Neural progenitor cell (in vitro differentiated cells): ENCODE data around the gene MAP6. TPM values are rescaled to one million over a fixed set of nuclear protein-coding genes. Genes with fewer than 3 reads are reported as not detected.

ENCODE experiments used
- DNase-seq: peaks from one replicate; pipeline ENCODE4 v3.0.0-alpha.2; 2016; ENCODE audit warnings: low spot score
- H2AFZ ChIP-seq: fragments of 200-600 bp; sonication (generic); replicated peaks from 2 replicates; pipeline ENCODE4 v1.6.1; 2016; ENCODE audit warnings: antibody characterized with exemption
- H3F3A ChIP-seq: fragments of 200-600 bp; sonication (generic); 2 replicates; pipeline ENCODE4 v1.6.1; 2016; ENCODE audit warnings: antibody characterized with exemption, low read depth
- H3K27ac ChIP-seq: fragments of 200-600 bp; sonication (generic); 2 replicates; pipeline ENCODE4 v1.5.1; 2016; ENCODE audit warnings: mild to moderate bottlenecking
- H3K27me3 ChIP-seq: fragments of 200-600 bp; sonication (generic); 2 replicates; pipeline ENCODE4 v1.6.1; 2016; ENCODE audit warnings: mild to moderate bottlenecking, moderate library complexity
- H3K36me3 ChIP-seq: fragments of 200-600 bp; sonication (generic); 2 replicates; pipeline ENCODE4 v1.5.1; 2016
- H3K4me1 ChIP-seq: fragments of 200-600 bp; sonication (generic); 2 replicates; pipeline ENCODE4 v1.6.1; 2016; ENCODE audit warnings: mixed run types
- H3K4me2 ChIP-seq: fragments of 200-600 bp; sonication (generic); 2 replicates; pipeline ENCODE4 v1.6.1; 2016
- H3K4me3 ChIP-seq: fragments of 200-600 bp; sonication (generic); 2 replicates; pipeline ENCODE4 v1.5.1; 2016
- H3K79me2 ChIP-seq: fragments of 200-600 bp; sonication (generic); 2 replicates; pipeline ENCODE4 v1.6.1; 2016; ENCODE audit warnings: low read depth
- H3K9ac ChIP-seq: fragments of 200-600 bp; sonication (generic); 2 replicates; pipeline ENCODE4 v1.6.1; 2016
- H3K9me3 ChIP-seq: fragments of 200-600 bp; sonication (generic); 2 replicates; pipeline ENCODE4 v1.5.1; 2016; ENCODE audit warnings: low read depth
- H4K20me1 ChIP-seq: fragments of 200-600 bp; sonication (generic); 2 replicates; pipeline ENCODE4 v1.6.1; 2016; ENCODE audit warnings: low read depth
- H3K27ac Mint-ChIP-seq: 3 replicates; pipeline ENCODE4 v1.8.0; 2021; ENCODE audit warnings: mixed read lengths
- H3K27me3 Mint-ChIP-seq: 2 replicates; pipeline ENCODE4 v1.8.0; 2022; ENCODE audit warnings: low read depth, mild to moderate bottlenecking, inconsistent platforms, moderate library complexity, mixed read lengths; ENCODE audit not compliant: insufficient read depth
- H3K36me3 Mint-ChIP-seq: 3 replicates; pipeline ENCODE4 v1.8.0; 2021; ENCODE audit warnings: mixed read lengths
- H3K4me1 Mint-ChIP-seq: 3 replicates; pipeline ENCODE4 v1.8.0; 2021; ENCODE audit warnings: mixed read lengths
- H3K4me3 Mint-ChIP-seq: 3 replicates; pipeline ENCODE4 v1.8.0; 2021; ENCODE audit warnings: mild to moderate bottlenecking, moderate library complexity, mixed read lengths
- H3K9me3 Mint-ChIP-seq: 3 replicates; pipeline ENCODE4 v1.8.0; 2020; ENCODE audit warnings: mixed read lengths
- CTCF ChIP-seq: fragments of 200-600 bp; sonication (generic); IDR thresholded peaks from 2 replicates; pipeline ENCODE4 v1.5.1; 2017; ENCODE audit warnings: antibody characterized with exemption, mild to moderate bottlenecking
- EZH2 ChIP-seq: fragments of 200-600 bp; sonication (generic); IDR thresholded peaks from 2 replicates; pipeline ENCODE4 v1.6.1; 2017; ENCODE audit warnings: antibody characterized with exemption, mild to moderate bottlenecking, moderate library complexity
- EZH2phosphoT487 ChIP-seq: fragments of 200-600 bp; sonication (generic); IDR thresholded peaks from 2 replicates; pipeline ENCODE4 v1.6.1; 2017; ENCODE audit warnings: antibody characterized with exemption
- total RNA-seq: library from RNA; depleted of rRNA; stranded (reverse); fragments of >200 nt; gene quantifications from 2 replicates; pipeline ENCODE4 v1.2.3, GENCODE V29; 2015; ENCODE audit warnings: low replicate concordance

The MAP6 gene
- total RNA-seq, 1 donor from 2014 or later: 9.9 TPM

GRCh38 chr11:75571625-75572024 is 97.2 kb downstream of the MAP6 start:
- TF ChIP-seq EZH2 (no peak), CTCF (no peak), EZH2phosphoT487 (no peak)
- H3K36me3 Mint-ChIP-seq: peaks cover 29% of the 10 kb centered on the region
- Histone ChIP-seq H3K9ac (no peak overlapping the region), H3K27ac (no peak overlapping the region), H3K79me2 (peaks cover 35% of the 10 kb centered on the region), H3K4me1 (no peaks in the 10 kb centered on the region), H2AFZ (no peak overlapping the region), H3K36me3 (no peaks in the 10 kb centered on the region), H4K20me1 (peaks cover 26% of the 10 kb centered on the region), H3F3A (peaks cover 57% of the 10 kb centered on the region), H3K4me2 (no peak overlapping the region), H3K4me3 (no peak overlapping the region), H3K27me3 (no peaks in the 10 kb centered on the region), H3K9me3 (no peaks in the 10 kb centered on the region)
- H3K9me3 Mint-ChIP-seq: no peaks in the 10 kb centered on the region
- no peak overlapping the region for H3K4me3 Mint-ChIP-seq
- no peak for DNase-seq
- peaks cover 10% of the 10 kb centered on the region for H3K27me3 Mint-ChIP-seq
- H3K4me1 Mint-ChIP-seq: peaks cover 9% of the 10 kb centered on the region
- no peak overlapping the region for H3K27ac Mint-ChIP-seq

GRCh38 chr11:75570559-75571139 is 98.2 kb downstream of the MAP6 start:
- peaks cover 44% of the 10 kb centered on the region for H3K79me2 ChIP-seq
- peaks cover 47% of the 10 kb centered on the region for H3F3A ChIP-seq
- no peak overlapping the region for H3K4me3 Mint-ChIP-seq
- H3K4me2 ChIP-seq: no peak overlapping the region
- peaks cover 3% of the 10 kb centered on the region for H3K4me1 ChIP-seq
- H3K36me3 Mint-ChIP-seq: peaks cover 30% of the 10 kb centered on the region
- no peak overlapping the region for H3K27ac ChIP-seq
- peaks cover 7% of the 10 kb centered on the region for H3K27me3 Mint-ChIP-seq
- H3K27me3 ChIP-seq: no peaks in the 10 kb centered on the region
- no peaks in the 10 kb centered on the region for H3K9me3 Mint-ChIP-seq
- no peak overlapping the region for H3K4me3 ChIP-seq
- peaks cover 36% of the 10 kb centered on the region for H4K20me1 ChIP-seq
- H3K4me1 Mint-ChIP-seq: peaks cover 4% of the 10 kb centered on the region
- no peaks in the 10 kb centered on the region for H3K9me3 ChIP-seq
- H3K36me3 ChIP-seq: no peaks in the 10 kb centered on the region
- no peak overlapping the region for H2AFZ ChIP-seq
- no peak for DNase-seq
- TF ChIP-seq EZH2: no peak
- TF ChIP-seq EZH2phosphoT487: no peak
- no peak for TF ChIP-seq CTCF
- no peak overlapping the region for H3K27ac Mint-ChIP-seq
- no peak overlapping the region for H3K9ac ChIP-seq

GRCh38 chr11:75568616-75569219 is 100.1 kb downstream of the MAP6 start:
- H3K27me3 Mint-ChIP-seq: peaks cover 3% of the 10 kb centered on the region
- no peak overlapping the region for H3K4me3 Mint-ChIP-seq
- H3K4me1 ChIP-seq: peaks cover 20% of the 10 kb centered on the region
- H3K9me3 Mint-ChIP-seq: no peaks in the 10 kb centered on the region
- peaks cover 31% of the 10 kb centered on the region for H3F3A ChIP-seq
- no peaks in the 10 kb centered on the region for H3K36me3 ChIP-seq
- peaks cover 51% of the 10 kb centered on the region for H4K20me1 ChIP-seq
- H3K9ac ChIP-seq: no peak overlapping the region
- no peak for DNase-seq
- H3K27me3 ChIP-seq: no peaks in the 10 kb centered on the region
- H3K27ac ChIP-seq: no peak overlapping the region
- H3K4me2 ChIP-seq: no peak overlapping the region
- H3K4me3 ChIP-seq: no peak overlapping the region
- H3K4me1 Mint-ChIP-seq: peaks cover 22% of the 10 kb centered on the region
- H2AFZ ChIP-seq: no peak overlapping the region
- H3K79me2 ChIP-seq: peaks cover 64% of the 10 kb centered on the region
- no peak for TF ChIP-seq CTCF
- no peak for TF ChIP-seq EZH2phosphoT487
- no peak for TF ChIP-seq EZH2
- no peak overlapping the region for H3K27ac Mint-ChIP-seq
- no peaks in the 10 kb centered on the region for H3K9me3 ChIP-seq
- peaks cover 30% of the 10 kb centered on the region for H3K36me3 Mint-ChIP-seq
